GM12872 (cell line): ENCODE results near the gene CFB.

Experiments
- CTCF ChIP-seq: IDR thresholded peaks from 3 replicates; pipeline ENCODE4 v1.5.1; 2011; ENCODE audit warnings: low read depth, mild to moderate bottlenecking, low read length, moderate library complexity; ENCODE audit not compliant: insufficient read depth

CFB gene

GRCh38 chr6:31947864-31948263 is 2.0 kb downstream of the CFB start:
- no peak for TF ChIP-seq CTCF

GRCh38 chr6:31948306-31948705 is 2.4 kb downstream of the CFB start:
- TF ChIP-seq CTCF, result no peak

- TF ChIP-seq CTCF, result no peak
These were observed 3.0 kb downstream of the CFB start for GRCh38 chr6:31948753-31949413.

- TF ChIP-seq CTCF, result no peak
These were observed 4.1 kb downstream of the CFB start for GRCh38 chr6:31949926-31950548.

- TF ChIP-seq CTCF, result peak; percentile 63
These were observed 6.4 kb downstream of the CFB start for GRCh38 chr6:31952140-31952805.

GRCh38 chr6:31952890-31953289 is 7.0 kb downstream of the CFB start:
- TF ChIP-seq CTCF, result no peak

- TF ChIP-seq CTCF, result no peak
These were observed 8.6 kb downstream of the CFB start for GRCh38 chr6:31954511-31954910.
